Measurements from ENCODE around the gene DAB2IP. TPM values are rescaled to one million over a fixed set of nuclear protein-coding genes. Genes with fewer than 3 reads are reported as not detected.

Gene DAB2IP
- polyA plus RNA-seq, 4 donors, result 13.8 to 39.0 (median 28.3) TPM

- DNase-seq, result no peak
- H3K27me3 ChIP-seq (ENCODE audit: control insufficient read depth in 3 of 3, insufficient read depth in 3 of 3, low read length in 3 of 3), result peaks cover 0 to 3% (median 0%) of the 10 kb centered on the region in 3 donors
- no peak overlapping the region for H3K27ac ChIP-seq (ENCODE audit: low read depth in 1 of 3, low read length in 2 of 3)
- H3K9me3 ChIP-seq (ENCODE audit: control insufficient read depth in 2 of 2, insufficient read depth in 1 of 2, low read depth in 1 of 2, low read length in 1 of 2), result no peaks in the 10 kb centered on the region
- WGBS, 3 donors, result 80 to 81% (median 80%) methylated on average over 3 of the region's 3 CpGs
- peaks cover 0 to 5% (median 0%) of the 10 kb centered on the region in 3 donors for H3K4me1 ChIP-seq (ENCODE audit: control insufficient read depth in 3 of 3, insufficient read depth in 2 of 3, low read depth in 1 of 3, low read length in 2 of 3)
- H3K4me3 ChIP-seq (ENCODE audit: low read depth in 1 of 3, low read length in 3 of 3), result no peak overlapping the region
- FAIRE-seq, result no peak
- H3K36me3 ChIP-seq (ENCODE audit: control insufficient read depth in 3 of 3, insufficient read depth in 2 of 3, low read depth in 1 of 3, low read length in 3 of 3), result peaks cover 0 to 54% (median 0%) of the 10 kb centered on the region in 3 donors
These were observed 52.8 kb downstream of the DAB2IP start for GRCh38 chr9:121704281-121704680.

DNA sequence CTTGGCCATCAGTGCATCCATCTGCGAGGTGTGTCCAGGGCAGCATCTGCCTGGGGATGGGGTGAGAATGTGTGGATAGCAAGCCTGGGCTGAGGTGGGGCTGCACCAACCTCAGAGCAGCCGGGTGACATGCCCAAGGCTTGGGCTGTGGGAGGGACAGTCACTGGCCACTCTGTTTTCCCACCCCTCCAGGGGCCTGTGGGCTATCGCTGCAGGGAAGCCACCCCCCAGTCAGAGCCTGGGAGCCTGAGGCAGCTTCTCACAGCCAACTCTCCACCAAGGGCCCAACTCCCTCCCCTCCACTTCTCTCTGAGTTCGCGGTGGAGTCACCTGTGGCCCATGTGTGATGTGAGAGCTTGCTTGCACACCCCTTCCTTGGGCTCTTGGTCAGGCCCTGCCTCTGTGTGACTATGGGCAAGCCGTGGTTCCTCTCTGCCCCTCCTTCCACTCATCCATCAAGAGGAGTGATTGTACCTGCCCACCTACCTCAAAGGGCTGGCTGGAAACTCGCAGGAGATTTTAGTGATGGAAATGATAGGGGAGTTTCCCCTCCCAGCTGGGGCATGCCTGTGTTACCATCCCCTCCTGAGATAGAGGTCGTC is 54.8 kb downstream of the DAB2IP start:
- Histone ChIP-seq H3K4me1 (ENCODE audit: control insufficient read depth in 3 of 3, insufficient read depth in 2 of 3, low read depth in 1 of 3, low read length in 2 of 3) (no peaks in the 10 kb centered on the region), H3K4me3 (ENCODE audit: low read depth in 1 of 3, low read length in 3 of 3) (no peak overlapping the region), H3K9me3 (ENCODE audit: control insufficient read depth in 2 of 2, insufficient read depth in 1 of 2, low read depth in 1 of 2, low read length in 1 of 2) (no peaks in the 10 kb centered on the region), H3K36me3 (ENCODE audit: control insufficient read depth in 3 of 3, insufficient read depth in 2 of 3, low read depth in 1 of 3, low read length in 3 of 3) (peaks cover 0 to 58% (median 0%) of the 10 kb centered on the region in 3 donors), H3K27ac (ENCODE audit: low read depth in 1 of 3, low read length in 2 of 3) (no peak overlapping the region), H3K27me3 (ENCODE audit: control insufficient read depth in 3 of 3, insufficient read depth in 3 of 3, low read length in 3 of 3) (no peaks in the 10 kb centered on the region)
- 80 to 84% (median 80%) methylated on average over 8 of the region's 8 CpGs for WGBS, 3 donors
- DNase-seq (no peak), FAIRE-seq (no peak)

GRCh38 chr9:121707477-121708424 is 56.3 kb downstream of the DAB2IP start:
- Histone ChIP-seq H3K36me3 (ENCODE audit: control insufficient read depth in 3 of 3, insufficient read depth in 2 of 3, low read depth in 1 of 3, low read length in 3 of 3) (peaks cover 0 to 58% (median 0%) of the 10 kb centered on the region in 3 donors), H3K4me3 (ENCODE audit: low read depth in 1 of 3, low read length in 3 of 3) (no peak overlapping the region), H3K27ac (ENCODE audit: low read depth in 1 of 3, low read length in 2 of 3) (peak overlapping the region in 1 of 3 donors; percentile 6), H3K27me3 (ENCODE audit: control insufficient read depth in 3 of 3, insufficient read depth in 3 of 3, low read length in 3 of 3) (no peaks in the 10 kb centered on the region), H3K9me3 (ENCODE audit: control insufficient read depth in 2 of 2, insufficient read depth in 1 of 2, low read depth in 1 of 2, low read length in 1 of 2) (no peaks in the 10 kb centered on the region), H3K4me1 (ENCODE audit: control insufficient read depth in 3 of 3, insufficient read depth in 2 of 3, low read depth in 1 of 3, low read length in 2 of 3) (no peaks in the 10 kb centered on the region)
- no peak for DNase-seq
- 57 to 63% (median 62%) methylated on average over 7 of the region's 7 CpGs for WGBS, 3 donors
- FAIRE-seq, result no peak

DNA sequence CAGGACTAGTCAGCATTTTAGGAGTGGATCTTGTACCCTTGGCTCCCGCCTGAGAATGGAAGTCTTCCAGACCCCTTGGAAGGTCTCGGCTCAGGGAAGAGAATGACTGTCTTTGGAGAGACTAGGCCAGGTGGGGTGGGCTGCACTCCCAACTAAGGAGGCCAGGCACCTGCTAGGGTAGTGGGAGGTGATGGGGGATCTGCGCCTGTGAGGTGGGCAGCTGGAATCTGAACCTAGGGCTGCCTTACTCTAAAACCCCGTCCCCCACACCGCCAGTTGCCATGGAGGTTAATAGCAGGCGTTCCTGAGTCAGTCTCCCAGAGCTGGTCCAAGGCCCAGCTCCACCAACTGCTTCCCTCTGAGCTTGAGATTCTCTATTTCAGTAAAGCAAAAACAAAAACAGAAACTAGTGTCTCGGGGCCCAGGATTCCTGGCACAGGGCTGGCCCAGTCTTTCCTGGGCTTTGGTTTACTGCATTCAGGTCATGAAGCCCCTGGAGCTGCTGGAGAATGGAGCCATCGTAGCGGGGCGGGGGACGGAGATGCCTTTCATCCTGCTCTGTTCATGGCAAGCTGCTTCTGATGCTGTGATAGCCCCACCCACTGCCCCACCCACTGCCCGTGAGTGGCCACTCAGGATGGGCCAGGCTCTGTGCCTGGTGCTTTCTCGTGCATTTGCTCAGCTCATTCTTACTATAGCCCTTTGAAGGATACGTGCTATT is 57.5 kb downstream of the DAB2IP start:
- WGBS, 3 donors, result 81 to 86% (median 84%) methylated on average over 14 of the region's 14 CpGs
- FAIRE-seq (no peak), DNase-seq (no peak)
- H3K27me3 ChIP-seq (ENCODE audit: control insufficient read depth in 3 of 3, insufficient read depth in 3 of 3, low read length in 3 of 3), result no peaks in the 10 kb centered on the region
- H3K4me1 ChIP-seq (ENCODE audit: control insufficient read depth in 3 of 3, insufficient read depth in 2 of 3, low read depth in 1 of 3, low read length in 2 of 3), result no peaks in the 10 kb centered on the region
- H3K4me3 ChIP-seq (ENCODE audit: low read depth in 1 of 3, low read length in 3 of 3), result no peak overlapping the region
- H3K27ac ChIP-seq (ENCODE audit: low read depth in 1 of 3, low read length in 2 of 3), result peak overlapping the region in 1 of 3 donors; percentile 14
- H3K9me3 ChIP-seq (ENCODE audit: control insufficient read depth in 2 of 2, insufficient read depth in 1 of 2, low read depth in 1 of 2, low read length in 1 of 2), result no peaks in the 10 kb centered on the region
- H3K36me3 ChIP-seq (ENCODE audit: control insufficient read depth in 3 of 3, insufficient read depth in 2 of 3, low read depth in 1 of 3, low read length in 3 of 3), result peaks cover 0 to 67% (median 0%) of the 10 kb centered on the region in 3 donors

DNA sequence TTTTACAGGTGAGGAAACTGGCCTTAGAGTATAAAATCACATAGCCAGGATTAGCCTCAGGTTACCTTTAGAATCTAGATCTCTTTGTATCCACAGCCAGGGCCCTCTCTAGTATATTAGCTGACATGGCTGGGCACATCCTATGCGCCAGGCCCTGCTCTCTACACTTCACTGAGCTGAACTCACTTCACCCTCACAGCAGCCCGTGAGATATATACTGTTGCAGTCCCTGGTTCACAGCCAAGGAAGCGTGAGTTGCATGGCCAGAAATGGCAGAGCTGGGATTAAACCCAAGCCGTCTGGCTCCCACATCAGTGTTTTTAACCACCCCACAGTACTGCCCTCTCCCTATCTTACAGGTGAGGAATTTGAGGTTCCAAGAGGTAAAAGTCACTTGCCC is 58.4 kb downstream of the DAB2IP start:
- H3K9me3 ChIP-seq (ENCODE audit: control insufficient read depth in 2 of 2, insufficient read depth in 1 of 2, low read depth in 1 of 2, low read length in 1 of 2), result no peaks in the 10 kb centered on the region
- H3K4me3 ChIP-seq (ENCODE audit: low read depth in 1 of 3, low read length in 3 of 3), result no peak overlapping the region
- DNase-seq (no peak), FAIRE-seq (no peak)
- H3K27ac ChIP-seq (ENCODE audit: low read depth in 1 of 3, low read length in 2 of 3), result no peak overlapping the region
- 68 to 81% (median 70%) methylated on average over 4 of the region's 4 CpGs for WGBS, 3 donors
- H3K36me3 ChIP-seq (ENCODE audit: control insufficient read depth in 3 of 3, insufficient read depth in 2 of 3, low read depth in 1 of 3, low read length in 3 of 3), result peaks cover 0 to 69% (median 0%) of the 10 kb centered on the region in 3 donors
- no peaks in the 10 kb centered on the region for H3K27me3 ChIP-seq (ENCODE audit: control insufficient read depth in 3 of 3, insufficient read depth in 3 of 3, low read length in 3 of 3)
- no peaks in the 10 kb centered on the region for H3K4me1 ChIP-seq (ENCODE audit: control insufficient read depth in 3 of 3, insufficient read depth in 2 of 3, low read depth in 1 of 3, low read length in 2 of 3)

GRCh38 chr9:121711281-121711680 is 59.8 kb downstream of the DAB2IP start:
- Histone ChIP-seq H3K36me3 (ENCODE audit: control insufficient read depth in 3 of 3, insufficient read depth in 2 of 3, low read depth in 1 of 3, low read length in 3 of 3) (peaks cover 0 to 70% (median 0%) of the 10 kb centered on the region in 3 donors), H3K27me3 (ENCODE audit: control insufficient read depth in 3 of 3, insufficient read depth in 3 of 3, low read length in 3 of 3) (no peaks in the 10 kb centered on the region), H3K4me1 (ENCODE audit: control insufficient read depth in 3 of 3, insufficient read depth in 2 of 3, low read depth in 1 of 3, low read length in 2 of 3) (no peaks in the 10 kb centered on the region), H3K9me3 (ENCODE audit: control insufficient read depth in 2 of 2, insufficient read depth in 1 of 2, low read depth in 1 of 2, low read length in 1 of 2) (no peaks in the 10 kb centered on the region), H3K4me3 (ENCODE audit: low read depth in 1 of 3, low read length in 3 of 3) (no peak overlapping the region), H3K27ac (ENCODE audit: low read depth in 1 of 3, low read length in 2 of 3) (peak overlapping the region in 1 of 3 donors; percentile 29)
- DNase-seq (no peak), FAIRE-seq (no peak)

GRCh38 chr9:121711797-121712196 is 60.4 kb downstream of the DAB2IP start:
- H3K9me3 ChIP-seq (ENCODE audit: control insufficient read depth in 2 of 2, insufficient read depth in 1 of 2, low read depth in 1 of 2, low read length in 1 of 2), result no peaks in the 10 kb centered on the region
- no peak overlapping the region for H3K27ac ChIP-seq (ENCODE audit: low read depth in 1 of 3, low read length in 2 of 3)
- DNase-seq (no peak), FAIRE-seq (no peak)
- 40 to 78% (median 73%) methylated on average over 5 of the region's 5 CpGs for WGBS, 3 donors
- no peak overlapping the region for H3K4me3 ChIP-seq (ENCODE audit: low read depth in 1 of 3, low read length in 3 of 3)
- H3K36me3 ChIP-seq (ENCODE audit: control insufficient read depth in 3 of 3, insufficient read depth in 2 of 3, low read depth in 1 of 3, low read length in 3 of 3), result peaks cover 0 to 69% (median 0%) of the 10 kb centered on the region in 3 donors
- no peaks in the 10 kb centered on the region for H3K27me3 ChIP-seq (ENCODE audit: control insufficient read depth in 3 of 3, insufficient read depth in 3 of 3, low read length in 3 of 3)
- no peaks in the 10 kb centered on the region for H3K4me1 ChIP-seq (ENCODE audit: control insufficient read depth in 3 of 3, insufficient read depth in 2 of 3, low read depth in 1 of 3, low read length in 2 of 3)

GRCh38 chr9:121713400-121714070 is 62.1 kb downstream of the DAB2IP start:
- Histone ChIP-seq H3K9me3 (ENCODE audit: control insufficient read depth in 2 of 2, insufficient read depth in 1 of 2, low read depth in 1 of 2, low read length in 1 of 2) (no peaks in the 10 kb centered on the region), H3K27me3 (ENCODE audit: control insufficient read depth in 3 of 3, insufficient read depth in 3 of 3, low read length in 3 of 3) (no peaks in the 10 kb centered on the region), H3K27ac (ENCODE audit: low read depth in 1 of 3, low read length in 2 of 3) (no peak overlapping the region), H3K36me3 (ENCODE audit: control insufficient read depth in 3 of 3, insufficient read depth in 2 of 3, low read depth in 1 of 3, low read length in 3 of 3) (peaks cover 0 to 72% (median 0%) of the 10 kb centered on the region in 3 donors), H3K4me1 (ENCODE audit: control insufficient read depth in 3 of 3, insufficient read depth in 2 of 3, low read depth in 1 of 3, low read length in 2 of 3) (no peaks in the 10 kb centered on the region), H3K4me3 (ENCODE audit: low read depth in 1 of 3, low read length in 3 of 3) (no peak overlapping the region)
- 80 to 87% (median 81%) methylated on average over 6 of the region's 6 CpGs for WGBS, 3 donors
- DNase-seq (no peak), FAIRE-seq (no peak)
